ENCODE results near the gene PSMB7.

PSMB7 gene

GRCh38 chr9:124355941-124356744 lies 59.1 kb downstream of the PSMB7 start:
- DNase-seq (ENCODE audit: low read depth), result no peak
- no peak for TF ChIP-seq CTCF (IDR thresholded peaks at IDR 0.05; ENCODE audit: control insufficient read depth, insufficient read depth, low read depth, low read length, missing control alignments)
- no peak overlapping the region for H3K4me3 ChIP-seq (ENCODE audit: control insufficient read depth, low read depth, low read length)

GRCh38 chr9:124355039-124355940 lies 60.0 kb downstream of the PSMB7 start:
- no peak for DNase-seq (ENCODE audit: low read depth)
- no peak for TF ChIP-seq CTCF (IDR thresholded peaks at IDR 0.05; ENCODE audit: control insufficient read depth, insufficient read depth, low read depth, low read length, missing control alignments)
- H3K4me3 ChIP-seq (ENCODE audit: control insufficient read depth, low read depth, low read length), result no peak overlapping the region

GRCh38 chr9:124354346-124355038 lies 60.8 kb downstream of the PSMB7 start:
- H3K4me3 ChIP-seq (ENCODE audit: control insufficient read depth, low read depth, low read length), result no peak overlapping the region
- no peak for DNase-seq (ENCODE audit: low read depth)
- no peak for TF ChIP-seq CTCF (IDR thresholded peaks at IDR 0.05; ENCODE audit: control insufficient read depth, insufficient read depth, low read depth, low read length, missing control alignments)

DNA sequence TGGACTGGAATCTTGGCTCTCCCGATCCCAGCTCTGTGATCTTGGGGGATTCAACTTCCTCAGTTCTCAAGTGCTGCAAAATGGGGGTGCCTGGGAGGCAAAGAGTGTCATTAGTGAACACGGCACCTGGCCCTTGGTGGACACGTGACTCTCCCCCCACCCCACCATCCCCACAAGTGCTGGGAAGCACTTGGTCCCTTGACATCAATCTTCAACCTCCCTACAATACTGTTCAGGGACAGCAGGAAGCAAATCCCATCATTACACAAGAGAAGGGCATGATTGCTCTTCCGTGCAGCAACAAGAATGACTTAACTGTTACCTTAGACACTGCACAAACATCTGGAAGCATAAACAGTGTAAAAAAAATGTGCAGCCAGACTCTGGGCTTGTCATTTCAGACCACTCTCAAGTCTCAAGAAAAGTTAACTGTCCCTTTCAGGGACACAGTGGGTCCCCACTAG lies 61.4 kb downstream of the PSMB7 start:
- peak; percentile 29 for DNase-seq (ENCODE audit: low read depth)
- no peak for TF ChIP-seq CTCF (IDR thresholded peaks at IDR 0.05; ENCODE audit: control insufficient read depth, insufficient read depth, low read depth, low read length, missing control alignments)
- H3K4me3 ChIP-seq (ENCODE audit: control insufficient read depth, low read depth, low read length), result no peak overlapping the region

- no peak for DNase-seq (ENCODE audit: low read depth)
- TF ChIP-seq CTCF (IDR thresholded peaks at IDR 0.05; ENCODE audit: control insufficient read depth, insufficient read depth, low read depth, low read length, missing control alignments), result no peak
- H3K4me3 ChIP-seq (ENCODE audit: control insufficient read depth, low read depth, low read length), result no peak overlapping the region
Measured at GRCh38 chr9:124353166-124353768, 62.0 kb downstream of the PSMB7 start.

DNA sequence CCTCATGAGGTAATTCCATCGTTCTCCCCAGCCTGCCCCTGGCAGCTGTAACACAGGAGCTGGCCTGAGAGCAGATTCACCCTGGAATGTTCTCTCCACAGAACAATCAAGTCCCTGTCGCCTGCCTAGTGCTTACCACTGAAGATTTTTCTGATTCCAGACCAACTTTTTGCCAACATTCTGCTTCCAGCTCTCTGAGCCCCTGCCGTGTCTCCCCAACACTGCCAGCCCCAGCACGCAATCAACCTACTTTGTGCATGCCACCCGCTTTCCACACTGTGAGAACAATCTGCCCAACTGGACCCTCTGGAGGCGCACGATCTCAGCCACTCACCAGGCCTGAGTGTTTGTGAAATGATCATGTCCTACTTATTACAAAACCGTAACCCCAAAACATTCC lies 62.6 kb downstream of the PSMB7 start:
- TF ChIP-seq CTCF (IDR thresholded peaks at IDR 0.05; ENCODE audit: control insufficient read depth, insufficient read depth, low read depth, low read length, missing control alignments), result no peak
- no peak overlapping the region for H3K4me3 ChIP-seq (ENCODE audit: control insufficient read depth, low read depth, low read length)
- no peak for DNase-seq (ENCODE audit: low read depth)
